Erythroblast (primary cell): ENCODE measurements around the gene TEX2.

ENCODE experiments used
- GATA1 ChIP-seq: IDR thresholded peaks from 2 replicates; pipeline ENCODE4 v1.6.1; 2011; ENCODE audit warnings: low read depth, mild to moderate bottlenecking, control low read depth, low read length, moderate library complexity
- POLR2A ChIP-seq: IDR thresholded peaks from 2 replicates; pipeline ENCODE4 v1.6.1; 2011; ENCODE audit warnings: mild to moderate bottlenecking, low read length

DNA sequence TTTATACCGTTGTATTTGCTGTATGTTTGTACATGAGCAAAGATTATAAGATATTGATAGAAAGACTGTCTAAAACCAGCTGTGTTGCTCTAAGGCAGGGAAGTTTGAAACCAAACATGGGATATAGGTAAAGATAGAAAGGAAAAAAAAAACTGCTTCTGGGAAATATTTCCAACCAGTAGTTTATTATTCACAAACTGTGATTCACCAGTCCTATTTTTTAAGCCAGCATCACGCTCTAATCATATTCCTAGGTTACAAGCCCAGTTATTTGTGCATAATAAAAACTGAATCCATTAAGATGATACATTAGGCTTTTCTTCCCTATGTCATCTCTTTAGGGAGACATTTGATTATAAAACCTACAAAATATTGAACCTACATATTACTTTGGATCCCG is 137.1 kb downstream of the TEX2 start:
- TF ChIP-seq POLR2A (no peak), GATA1 (no peak)
